ENCODE measurements around the gene TECRL. TPM values are rescaled to one million over a fixed set of nuclear protein-coding genes. Genes with fewer than 3 reads are reported as not detected.

TECRL gene
- total and polyA plus RNA-seq, 10 of the 15 experiments (the other 5 are each of a cell fraction or from before 2014, with no cell fraction given), result 0.10 TPM; not detected in 9

- H3K36me3 ChIP-seq (ENCODE audit: control insufficient read depth in 2 of 2, insufficient read depth in 2 of 2, low read length in 1 of 2), result no peaks in the 10 kb centered on the region
- no peak overlapping the region for H3K9ac ChIP-seq (ENCODE audit: control insufficient read depth, insufficient read depth, low read length)
- no peak overlapping the region for H3K27ac ChIP-seq (ENCODE audit: control insufficient read depth, insufficient read depth)
- no peaks in the 10 kb centered on the region for H3K27me3 ChIP-seq (replicated peaks in 1 of 2; ENCODE audit: control insufficient read depth in 2 of 2, insufficient read depth in 2 of 2, low read length in 1 of 2)
- ChIA-PET RAD21 (ENCODE audit: unreplicated experiment) (no interaction called here), SMC1A (ENCODE audit: uncharacterized antibody, unreplicated experiment) (no interaction called here), POLR2A (no interaction called here), CTCF (no interaction called here)
- H3K9me3 ChIP-seq (replicated peaks; ENCODE audit: control insufficient read depth, insufficient read depth, low read length), result no peaks in the 10 kb centered on the region
- no TSS peak for BruUV-seq (replicated peaks)
- no peak for ATAC-seq
- no peak overlapping the region for H2AFZ ChIP-seq (ENCODE audit: control insufficient read depth, low read depth, low read length)
- in situ Hi-C loops (cut with MboI), result no loop called here
- H3K79me2 ChIP-seq (ENCODE audit: control insufficient read depth, insufficient read depth, low read length), result no peaks in the 10 kb centered on the region
- intact Hi-C loops (cut with micrococcal nuclease; ENCODE audit: unreplicated experiment), result no loop called here
- no peaks in the 10 kb centered on the region for H3K4me1 ChIP-seq (ENCODE audit: control insufficient read depth, insufficient read depth, low read length)
- 33% methylated on average over 3 of the region's 3 CpGs for WGBS (ENCODE audit: insufficient coverage, insufficient replicate concordance, low lambda C conversion rate, missing lambda C conversion rate)
- no peak overlapping the region for H3K4me3 ChIP-seq
- DNase-seq (ENCODE audit: low read depth, low spot score), result no peak
- no peak for FAIRE-seq
- H3K4me2 ChIP-seq (ENCODE audit: control insufficient read depth, insufficient read depth), result no peak overlapping the region
- H4K20me1 ChIP-seq (ENCODE audit: control insufficient read depth, insufficient read depth), result no peaks in the 10 kb centered on the region
- TF ChIP-seq E4F1 (IDR thresholded peaks at IDR 0.05; ENCODE audit: borderline replicate concordance, partially characterized antibody) (no peak), ZBTB4 (CRISPR knock-in tag; IDR thresholded peaks at IDR 0.05) (no peak), POU2F2 (IDR thresholded peaks at IDR 0.05; ENCODE audit: borderline replicate concordance, low read depth, low read length) (no peak), KLF5 (IDR thresholded peaks at IDR 0.05; ENCODE audit: partially characterized antibody) (no peak), MXI1 (IDR thresholded peaks at IDR 0.05; ENCODE audit: low read depth, low read length) (no peak), POLR2AphosphoS5 (IDR thresholded peaks at IDR 0.05; ENCODE audit: low read length) (no peak), REST (IDR thresholded peaks at IDR 0.05; ENCODE audit: low read depth, low read length) (no peak), FOXK2 (IDR thresholded peaks at IDR 0.05) (no peak), GABPA (IDR thresholded peaks at IDR 0.05; ENCODE audit: low read depth) (no peak), EZH2 (IDR thresholded peaks at IDR 0.05; ENCODE audit: borderline replicate concordance, control insufficient read depth, low read depth, low read length) (no peak), ATF2 (IDR thresholded peaks at IDR 0.05; ENCODE audit: low read length) (no peak), RUNX3 (IDR thresholded peaks at IDR 0.05; ENCODE audit: low read length) (no peak), MEF2A (IDR thresholded peaks at IDR 0.05; ENCODE audit: insufficient read depth, low read depth, low read length) (no peak)
Observed at GRCh38 chr4:64359489-64359888, 49.8 kb downstream of the TECRL start.
